Measurements from ENCODE around the gene ODAD3. TPM values are rescaled to one million over a fixed set of nuclear protein-coding genes. Genes with fewer than 3 reads are reported as not detected.
"Not testable (repeated sequence)": the region's sequence is repeated elsewhere in the genome, so short reads cannot be mapped to it uniquely, and the experiment has no call there.

ODAD3 gene
- total RNA-seq, 2 experiments from 2014 or later, result not detected

DNA sequence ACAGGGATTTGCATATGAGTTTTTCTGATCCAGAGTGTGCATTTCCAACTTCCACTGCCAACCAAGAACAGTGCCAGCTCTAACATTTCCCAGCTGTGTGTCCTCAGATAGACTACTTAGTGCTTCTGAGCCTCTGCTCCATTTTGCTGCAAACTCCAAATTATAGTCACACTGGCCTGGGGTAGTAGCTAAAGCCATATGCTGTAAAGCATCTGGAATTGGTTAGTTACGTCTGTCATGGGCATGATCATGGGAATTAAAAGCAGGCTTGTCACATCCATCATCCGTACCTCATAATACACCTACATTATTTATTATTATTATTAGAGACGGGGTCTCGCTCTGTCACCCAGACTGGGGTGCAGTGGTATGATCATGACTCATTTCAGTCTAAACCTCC lies 38.8 kb upstream of the ODAD3 start:
- no peak for ATAC-seq (ENCODE audit: poor library complexity)
- Histone ChIP-seq H3K4me3 (ENCODE audit: low read length) (no peak overlapping the region), H3K27ac (ENCODE audit: low read depth in 1 of 2, low read length in 2 of 2) (no peak overlapping the region), H3K27me3 (ENCODE audit: control insufficient read depth in 1 of 2, insufficient read depth in 2 of 2, low read length in 2 of 2) (peaks cover 4 to 6% of the 10 kb centered on the region in 2 experiments), H3K9me3 (ENCODE audit: control insufficient read depth in 1 of 2, insufficient read depth in 1 of 2, low read length in 2 of 2) (no peaks in the 10 kb centered on the region), H3K4me1 (ENCODE audit: insufficient read depth, low read length) (no peaks in the 10 kb centered on the region), H3K36me3 (ENCODE audit: insufficient read depth, low read length) (no peaks in the 10 kb centered on the region)
- Mint-ChIP-seq H3K4me3 (no peak overlapping the region), H3K27ac (no peak overlapping the region), H3K9me3 (no peaks in the 10 kb centered on the region), H3K4me1 (ENCODE audit: low read depth) (no peaks in the 10 kb centered on the region), H3K27me3 (peaks cover 26% of the 10 kb centered on the region), H3K36me3 (ENCODE audit: low read depth) (no peaks in the 10 kb centered on the region)
- DNase-seq, result no peak
- POLR2A ChIA-PET, result no interaction called here
- intact Hi-C loops (cut with DNase I, micrococcal nuclease), result no loop called here
- CTCF ChIA-PET, result interaction anchor here (1.4 kb wide), 1 partner anchor 9 kb away, joined by 6 read pairs; no protein-coding TSS in a partner anchor
- TF ChIP-seq, protein P1, sequence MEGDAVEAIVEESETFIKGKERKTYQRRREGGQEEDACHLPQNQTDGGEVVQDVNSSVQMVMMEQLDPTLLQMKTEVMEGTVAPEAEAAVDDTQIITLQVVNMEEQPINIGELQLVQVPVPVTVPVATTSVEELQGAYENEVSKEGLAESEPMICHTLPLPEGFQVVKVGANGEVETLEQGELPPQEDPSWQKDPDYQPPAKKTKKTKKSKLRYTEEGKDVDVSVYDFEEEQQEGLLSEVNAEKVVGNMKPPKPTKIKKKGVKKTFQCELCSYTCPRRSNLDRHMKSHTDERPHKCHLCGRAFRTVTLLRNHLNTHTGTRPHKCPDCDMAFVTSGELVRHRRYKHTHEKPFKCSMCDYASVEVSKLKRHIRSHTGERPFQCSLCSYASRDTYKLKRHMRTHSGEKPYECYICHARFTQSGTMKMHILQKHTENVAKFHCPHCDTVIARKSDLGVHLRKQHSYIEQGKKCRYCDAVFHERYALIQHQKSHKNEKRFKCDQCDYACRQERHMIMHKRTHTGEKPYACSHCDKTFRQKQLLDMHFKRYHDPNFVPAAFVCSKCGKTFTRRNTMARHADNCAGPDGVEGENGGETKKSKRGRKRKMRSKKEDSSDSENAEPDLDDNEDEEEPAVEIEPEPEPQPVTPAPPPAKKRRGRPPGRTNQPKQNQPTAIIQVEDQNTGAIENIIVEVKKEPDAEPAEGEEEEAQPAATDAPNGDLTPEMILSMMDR (IDR thresholded peaks at IDR 0.05), result no peak

- H3K36me3 Mint-ChIP-seq (ENCODE audit: low read depth); H3K4me3 ChIP-seq (ENCODE audit: low read length); H3K27ac Mint-ChIP-seq; DNase-seq; H3K27ac ChIP-seq (ENCODE audit: low read depth in 1 of 2, low read length in 2 of 2); H3K9me3 ChIP-seq (ENCODE audit: control insufficient read depth in 1 of 2, insufficient read depth in 1 of 2, low read length in 2 of 2); H3K4me1 Mint-ChIP-seq (ENCODE audit: low read depth); H3K9me3 Mint-ChIP-seq; H3K36me3 ChIP-seq (ENCODE audit: insufficient read depth, low read length); H3K27me3 Mint-ChIP-seq; intact Hi-C loops (cut with DNase I, micrococcal nuclease); H3K4me3 Mint-ChIP-seq; H3K4me1 ChIP-seq (ENCODE audit: insufficient read depth, low read length); H3K27me3 ChIP-seq (ENCODE audit: control insufficient read depth in 1 of 2, insufficient read depth in 2 of 2, low read length in 2 of 2); ATAC-seq (ENCODE audit: poor library complexity); POLR2A ChIA-PET: not testable (repeated sequence)
- CTCF ChIA-PET, result interaction anchor here (1.2 kb wide), 1 partner anchor 14 kb away, joined by 6 read pairs; no protein-coding TSS in a partner anchor
These were observed 33.4 kb upstream of the ODAD3 start for GRCh38 chr19:11468266-11468845.

DNA sequence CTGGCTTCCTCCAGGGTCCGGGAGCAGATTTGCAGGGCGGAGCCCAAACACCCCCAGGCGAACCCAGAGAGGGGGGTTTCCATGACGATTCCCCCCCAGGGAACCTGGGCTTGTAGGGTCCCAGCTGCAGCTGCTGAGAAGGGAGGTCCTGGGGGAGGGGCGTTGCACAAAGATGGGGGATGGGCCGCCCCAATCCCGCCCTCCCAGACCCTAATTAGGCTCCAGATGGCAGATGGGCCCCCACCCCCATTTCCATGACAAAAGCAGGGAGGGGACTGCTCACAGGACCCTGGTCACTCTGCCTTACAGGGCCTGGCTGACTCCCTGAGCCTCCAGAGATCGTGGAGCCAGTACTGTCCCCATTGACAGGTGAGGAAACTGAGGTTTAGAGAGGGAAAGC lies 30.7 kb upstream of the ODAD3 start:
- Histone ChIP-seq H3K36me3 (ENCODE audit: insufficient read depth, low read length) (no peaks in the 10 kb centered on the region), H3K4me3 (ENCODE audit: low read length) (no peak overlapping the region), H3K9me3 (ENCODE audit: control insufficient read depth in 1 of 2, insufficient read depth in 1 of 2, low read length in 2 of 2) (no peaks in the 10 kb centered on the region), H3K27me3 (ENCODE audit: control insufficient read depth in 1 of 2, insufficient read depth in 2 of 2, low read length in 2 of 2) (no peaks in the 10 kb centered on the region), H3K27ac (ENCODE audit: low read depth in 1 of 2, low read length in 2 of 2) (no peak overlapping the region), H3K4me1 (ENCODE audit: insufficient read depth, low read length) (no peaks in the 10 kb centered on the region)
- Mint-ChIP-seq H3K9me3 (no peaks in the 10 kb centered on the region), H3K27ac (no peak overlapping the region), H3K27me3 (peaks cover 7% of the 10 kb centered on the region), H3K4me1 (ENCODE audit: low read depth) (no peaks in the 10 kb centered on the region), H3K36me3 (ENCODE audit: low read depth) (no peaks in the 10 kb centered on the region), H3K4me3 (no peak overlapping the region)
- intact Hi-C loops (cut with DNase I, micrococcal nuclease), result no loop called here
- no peak for ATAC-seq (ENCODE audit: poor library complexity)
- DNase-seq, result no peak
- CTCF ChIA-PET, result no interaction called here
- TF ChIP-seq, protein P1 (IDR thresholded peaks at IDR 0.05), result no peak
- POLR2A ChIA-PET, result no interaction called here
